OCI-LY7 (cell line): ENCODE data around the gene SIGLEC1. TPM values are rescaled to one million over a fixed set of nuclear protein-coding genes. Genes with fewer than 3 reads are reported as not detected.

Experiments used
- BruUV-seq: library from RNA; stranded (reverse); fragments of 400-500 nt; replicated peaks from 2 replicates; lab custom pipeline; 2021; lab: Mats Ljungman, UMichigan
- CTCF ChIA-PET: fragments of 300-600 bp; sonication (Branson Sonifier 250); formaldehyde crosslinking; loops from one replicate; lab custom pipeline; 2022; ENCODE audit warnings: antibody characterized with exemption; ENCODE audit not compliant: unreplicated experiment; lab: Charles Lee
- POLR2A ChIA-PET: fragments of 300-600 bp; sonication (Branson Sonifier 250); formaldehyde crosslinking; loops from one replicate; lab custom pipeline; 2022; ENCODE audit warnings: antibody characterized with exemption; lab: Charles Lee
- DNase-seq: peaks from one replicate; pipeline ENCODE4 v3.0.0-alpha.2; 2015; ENCODE audit warnings: low spot score
- H2AFZ ChIP-seq: fragments of 200-600 bp; sonication (generic), shearing (Covaris generic); 2 replicates; pipeline ENCODE4 v1.6.1; 2014; ENCODE audit warnings: mild to moderate bottlenecking, antibody characterized with exemption, low read length, moderate library complexity
- H3K27ac ChIP-seq: fragments of 200-600 bp; sonication (generic); 2 replicates; pipeline ENCODE4 v1.5.1; 2014; ENCODE audit warnings: mixed run types, low read depth, mild to moderate bottlenecking, moderate library complexity, low read length, inconsistent platforms; ENCODE audit not compliant: poor library complexity, severe bottlenecking
- H3K36me3 ChIP-seq: fragments of 200-600 bp; sonication (generic); 2 replicates; pipeline ENCODE4 v1.6.1; 2014; ENCODE audit warnings: mild to moderate bottlenecking, antibody characterized with exemption, low read length, moderate library complexity, mixed read lengths; ENCODE audit not compliant: insufficient read depth
- H3K4me1 ChIP-seq: fragments of 200-600 bp; sonication (generic); 2 replicates; pipeline ENCODE4 v1.5.1; 2014; ENCODE audit warnings: mild to moderate bottlenecking, low read length; ENCODE audit not compliant: insufficient read depth, poor library complexity, severe bottlenecking
- H3K4me2 ChIP-seq: fragments of 200-600 bp; sonication (generic); 2 replicates; pipeline ENCODE4 v1.6.1; 2014; ENCODE audit warnings: mild to moderate bottlenecking, low read length
- H3K4me3 ChIP-seq: fragments of 200-600 bp; sonication (generic); 2 replicates; pipeline ENCODE4 v1.5.1; 2014; ENCODE audit warnings: mild to moderate bottlenecking, low read depth, low read length; ENCODE audit not compliant: poor library complexity, severe bottlenecking
- H3K79me2 ChIP-seq: fragments of 200-600 bp; sonication (generic); 2 replicates; pipeline ENCODE4 v1.6.1; 2016; ENCODE audit warnings: low read depth, mild to moderate bottlenecking, low read length, moderate library complexity, mixed read lengths; ENCODE audit not compliant: insufficient read depth
- H3K9me2 ChIP-seq: fragments of 200-600 bp; sonication (generic); 2 replicates; pipeline ENCODE4 v1.6.1; 2016; ENCODE audit warnings: mild to moderate bottlenecking, low read length, mixed read lengths; ENCODE audit not compliant: insufficient read depth
- H3K9me3 ChIP-seq: fragments of 200-600 bp; sonication (generic); 2 replicates; pipeline ENCODE4 v1.6.1; 2014; ENCODE audit warnings: mild to moderate bottlenecking, mixed run types, low read length, mixed read lengths
- H4K20me1 ChIP-seq: fragments of 200-600 bp; sonication (generic); 2 replicates; pipeline ENCODE4 v1.6.1; 2014; ENCODE audit warnings: mild to moderate bottlenecking, antibody characterized with exemption, low read length, moderate library complexity, mixed read lengths; ENCODE audit not compliant: insufficient read depth
- EZH2phosphoT487 ChIP-seq: fragments of 200-600 bp; sonication (generic); IDR thresholded peaks from 2 replicates; pipeline ENCODE4 v1.6.1; 2018; ENCODE audit warnings: low read depth, borderline replicate concordance, mild to moderate bottlenecking, mixed run types, antibody characterized with exemption, low read length, moderate library complexity, mixed read lengths
- intact Hi-C: fragments of 100-400 bp; cut with micrococcal nuclease; formaldehyde crosslinking; loops from one replicate; pipeline ENCODE4 v1.10.0; 2022; ENCODE audit not compliant: unreplicated experiment
- total RNA-seq, 2 experiments: library from RNA; depleted of rRNA in 1 of 2; stranded (reverse); fragments of >200 nt in 1 of 2; shearing (Covaris generic) in 1 of 2; gene quantifications; 2 replicates each; pipeline ENCODE4 v1.2.3, GENCODE V29; 2014 to 2022
- TF ChIP-seq, protein P1 (sequence below): fragments of 200-600 bp; sonication (generic); conservative IDR thresholded peaks from 2 replicates; pipeline ENCODE4 v1.5.1; 2014; ENCODE audit warnings: mild to moderate bottlenecking, antibody characterized with exemption, low read length, moderate library complexity, mixed read lengths

SIGLEC1 gene
- total RNA-seq, 2 experiments from 2014 or later, result 0.11 TPM; not detected in 1

DNA sequence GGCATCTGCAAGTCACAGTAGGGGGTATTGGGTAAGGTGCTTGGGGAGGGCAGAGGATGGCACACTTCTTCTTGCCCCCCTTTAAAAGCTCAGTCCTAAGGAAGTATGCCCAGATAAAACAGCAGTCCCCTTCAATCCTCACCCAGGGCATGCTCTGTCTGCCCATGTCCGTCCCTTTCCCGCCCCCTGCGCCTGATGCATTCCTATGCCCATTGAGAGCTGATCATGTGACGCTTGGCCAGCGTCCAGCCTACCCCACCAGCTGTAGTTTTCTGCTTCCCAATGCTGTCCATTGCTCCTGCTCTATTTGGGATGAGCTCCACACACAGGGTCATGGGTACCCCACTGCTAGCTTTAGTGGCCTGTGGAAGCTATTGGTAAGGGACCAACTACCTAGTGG is 8.3 kb downstream of the SIGLEC1 start:
- Histone ChIP-seq H2AFZ (no peak overlapping the region), H3K9me2 (no peaks in the 10 kb centered on the region), H3K9me3 (no peaks in the 10 kb centered on the region), H3K4me1 (no peaks in the 10 kb centered on the region), H3K79me2 (no peaks in the 10 kb centered on the region), H3K36me3 (no peaks in the 10 kb centered on the region), H4K20me1 (no peaks in the 10 kb centered on the region), H3K27ac (no peak overlapping the region), H3K4me3 (no peak overlapping the region), H3K4me2 (no peak overlapping the region)
- BruUV-seq, result no TSS peak
- DNase-seq, result no peak
- POLR2A ChIA-PET, result no interaction called here
- intact Hi-C loops, result no loop called here
- CTCF ChIA-PET, result no interaction called here
- TF ChIP-seq, protein P1, sequence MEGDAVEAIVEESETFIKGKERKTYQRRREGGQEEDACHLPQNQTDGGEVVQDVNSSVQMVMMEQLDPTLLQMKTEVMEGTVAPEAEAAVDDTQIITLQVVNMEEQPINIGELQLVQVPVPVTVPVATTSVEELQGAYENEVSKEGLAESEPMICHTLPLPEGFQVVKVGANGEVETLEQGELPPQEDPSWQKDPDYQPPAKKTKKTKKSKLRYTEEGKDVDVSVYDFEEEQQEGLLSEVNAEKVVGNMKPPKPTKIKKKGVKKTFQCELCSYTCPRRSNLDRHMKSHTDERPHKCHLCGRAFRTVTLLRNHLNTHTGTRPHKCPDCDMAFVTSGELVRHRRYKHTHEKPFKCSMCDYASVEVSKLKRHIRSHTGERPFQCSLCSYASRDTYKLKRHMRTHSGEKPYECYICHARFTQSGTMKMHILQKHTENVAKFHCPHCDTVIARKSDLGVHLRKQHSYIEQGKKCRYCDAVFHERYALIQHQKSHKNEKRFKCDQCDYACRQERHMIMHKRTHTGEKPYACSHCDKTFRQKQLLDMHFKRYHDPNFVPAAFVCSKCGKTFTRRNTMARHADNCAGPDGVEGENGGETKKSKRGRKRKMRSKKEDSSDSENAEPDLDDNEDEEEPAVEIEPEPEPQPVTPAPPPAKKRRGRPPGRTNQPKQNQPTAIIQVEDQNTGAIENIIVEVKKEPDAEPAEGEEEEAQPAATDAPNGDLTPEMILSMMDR, result no peak
- TF ChIP-seq EZH2phosphoT487, result no peak

DNA sequence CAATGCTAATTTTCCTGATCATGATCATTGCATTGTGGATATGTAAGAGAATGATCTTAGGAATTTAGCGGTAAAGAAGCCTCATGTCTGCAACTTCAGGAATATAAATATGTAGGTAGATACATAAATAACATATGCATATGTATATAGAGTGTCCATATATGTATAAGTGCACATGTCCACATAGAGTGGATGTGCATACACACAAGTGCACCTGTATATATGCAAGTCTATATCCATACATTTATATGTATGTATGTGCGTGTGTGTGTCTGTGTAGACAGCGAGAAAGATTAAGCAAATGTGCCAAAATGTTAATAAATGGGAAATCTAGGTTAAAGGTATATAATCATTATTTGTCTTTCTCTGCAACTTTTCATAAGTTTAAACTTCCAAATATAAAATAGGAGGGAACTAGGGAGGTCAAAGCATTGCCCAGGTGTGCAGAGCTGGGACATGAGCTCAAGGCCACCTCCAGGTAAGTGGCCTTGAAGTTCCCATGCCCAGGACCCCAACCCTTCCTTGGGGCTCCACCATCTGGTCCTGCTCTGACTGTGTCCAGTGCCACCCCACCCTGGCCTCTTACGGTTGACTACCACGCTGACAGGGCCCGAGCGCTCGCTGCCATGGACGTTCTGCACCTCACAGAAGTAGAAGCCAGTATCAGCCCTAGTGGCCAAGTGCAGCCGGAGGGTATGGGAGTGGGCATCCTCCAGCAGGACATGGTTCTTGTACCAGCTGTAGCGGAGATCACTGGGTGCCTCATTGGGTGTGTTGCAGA is 9.6 kb downstream of the SIGLEC1 start:
- BruUV-seq, result no TSS peak

More for the DNA sequence above, 9.6 kb downstream of the SIGLEC1 start:
- intact Hi-C loops, result no loop called here
- Histone ChIP-seq H3K4me3 (no peak overlapping the region), H3K4me2 (no peak overlapping the region), H3K9me2 (no peaks in the 10 kb centered on the region), H2AFZ (no peak overlapping the region), H3K79me2 (no peaks in the 10 kb centered on the region), H3K4me1 (no peaks in the 10 kb centered on the region), H4K20me1 (no peaks in the 10 kb centered on the region), H3K27ac (no peak overlapping the region), H3K9me3 (no peaks in the 10 kb centered on the region), H3K36me3 (no peaks in the 10 kb centered on the region)
- ChIA-PET POLR2A (no interaction called here), CTCF (interaction anchor here (0.5 kb wide), 1 partner anchor 64 kb away, joined by 3 read pairs; no protein-coding TSS in a partner anchor)
- DNase-seq, result no peak
- TF ChIP-seq EZH2phosphoT487, result no peak
- TF ChIP-seq, protein P1, result no peak
